ENCODE results near the gene F10.

F10 gene

GRCh38 chr13:113141601-113141970 is 19.0 kb downstream of the F10 start:
- DNase-seq (ENCODE audit: low read depth): no peak
- no peak overlapping the region for H3K4me3 ChIP-seq (ENCODE audit: low read depth, low read length)
- TF ChIP-seq CTCF (IDR thresholded peaks at IDR 0.05; ENCODE audit: low read depth, low read length, missing control alignments): no peak

- no peak overlapping the region for H3K4me3 ChIP-seq (ENCODE audit: low read depth, low read length)
- DNase-seq (ENCODE audit: low read depth): no peak
- TF ChIP-seq CTCF (IDR thresholded peaks at IDR 0.05; ENCODE audit: low read depth, low read length, missing control alignments): no peak
These were observed 20.3 kb downstream of the F10 start for GRCh38 chr13:113142876-113143275.

- DNase-seq (ENCODE audit: low read depth): no peak
- no peak for TF ChIP-seq CTCF (IDR thresholded peaks at IDR 0.05; ENCODE audit: low read depth, low read length, missing control alignments)
- no peak overlapping the region for H3K4me3 ChIP-seq (ENCODE audit: low read depth, low read length)
These were observed 21.1 kb downstream of the F10 start for GRCh38 chr13:113143466-113144254.

GRCh38 chr13:113144255-113144629 is 21.6 kb downstream of the F10 start:
- no peak overlapping the region for H3K4me3 ChIP-seq (ENCODE audit: low read depth, low read length)
- no peak for DNase-seq (ENCODE audit: low read depth)
- TF ChIP-seq CTCF (IDR thresholded peaks at IDR 0.05; ENCODE audit: low read depth, low read length, missing control alignments): no peak

- DNase-seq (ENCODE audit: low read depth): no peak
- H3K4me3 ChIP-seq (ENCODE audit: low read depth, low read length): no peak overlapping the region
- TF ChIP-seq CTCF (IDR thresholded peaks at IDR 0.05; ENCODE audit: low read depth, low read length, missing control alignments): no peak
These were observed 22.9 kb downstream of the F10 start for GRCh38 chr13:113145496-113145895.

GRCh38 chr13:113145911-113146598 is 23.5 kb downstream of the F10 start:
- no peak for TF ChIP-seq CTCF (IDR thresholded peaks at IDR 0.05; ENCODE audit: low read depth, low read length, missing control alignments)
- H3K4me3 ChIP-seq (ENCODE audit: low read depth, low read length): no peak overlapping the region
- no peak for DNase-seq (ENCODE audit: low read depth)

Data from GM12864 (cell line).